Colonic mucosa (tissue), 4 donors: ENCODE results near the gene EP300. TPM values are rescaled to one million over a fixed set of nuclear protein-coding genes. Genes with fewer than 3 reads are reported as not detected.

Experiments used
- DNase-seq: peaks from one replicate; pipeline ENCODE4 v3.0.0-alpha.2; 2020
- H3K27ac ChIP-seq: fragments of 200-600 bp; one replicate; pipeline ENCODE4 v1.8.0; 2021
- H3K27me3 ChIP-seq: fragments of 200-600 bp; one replicate; pipeline ENCODE4 v1.8.0; 2021
- H3K36me3 ChIP-seq: fragments of 200-600 bp; one replicate; pipeline ENCODE4 v1.8.0; 2021
- H3K4me1 ChIP-seq: fragments of 200-600 bp; one replicate; pipeline ENCODE4 v1.8.0; 2021; ENCODE audit warnings: mild to moderate bottlenecking
- H3K4me3 ChIP-seq: fragments of 200-600 bp; one replicate; pipeline ENCODE4 v1.8.0; 2021
- H3K9ac ChIP-seq, 2 donors: one replicate each; pipeline ENCODE4 v1.7.0; 2013; ENCODE audit warnings: control low read depth in 2 of 2, low read depth in 2 of 2, low read length in 2 of 2
- H3K9me3 ChIP-seq: fragments of 200-600 bp; one replicate; pipeline ENCODE4 v1.8.0; 2021
- CTCF ChIP-seq: fragments of 200-600 bp; IDR thresholded peaks from one replicate; pipeline ENCODE4 v1.8.0; 2022; ENCODE audit warnings: antibody characterized with exemption, mild to moderate bottlenecking
- intact Hi-C: fragments of 100-400 bp; cut with DNase I; formaldehyde crosslinking; loops from one replicate; pipeline ENCODE4 v1.14.1; 2022
- total RNA-seq, 2 donors: library from RNA; stranded (reverse); fragmentation: NEBNext Ultra II Directional in 1 of 2; extraction: Animal tissue kit (Norgen Biotek cat#: 25700) in 1 of 2; gene quantifications; one replicate each; pipeline ENCODE4 v1.2.1, GENCODE V29; 2021
- donor health status: healthy.
- donor health status: DM: no; HTN: no; CAD: no.
- donor health status: DM: no; HTN: no; CAD: no.

Gene EP300
- total RNA-seq, 2 donors from 2014 or later, result 59.5 to 65.7 TPM

GRCh38 chr22:41076857-41077256 is 15.5 kb upstream of the EP300 start:
- TF ChIP-seq CTCF, result no peak
- Histone ChIP-seq H3K27me3 (no peaks in the 10 kb centered on the region), H3K27ac (no peak overlapping the region), H3K4me3 (no peak overlapping the region), H3K9me3 (no peaks in the 10 kb centered on the region), H3K4me1 (no peaks in the 10 kb centered on the region), H3K36me3 (no peaks in the 10 kb centered on the region), H3K9ac (no peak overlapping the region)
- no peak for DNase-seq
- intact Hi-C loops, result no loop called here

- Histone ChIP-seq H3K4me1 (no peaks in the 10 kb centered on the region), H3K27me3 (no peaks in the 10 kb centered on the region), H3K9me3 (no peaks in the 10 kb centered on the region), H3K27ac (no peak overlapping the region), H3K4me3 (no peak overlapping the region), H3K36me3 (no peaks in the 10 kb centered on the region), H3K9ac (no peak overlapping the region)
- DNase-seq, result no peak
- no peak for TF ChIP-seq CTCF
- intact Hi-C loops, result no loop called here
These were observed 13.5 kb upstream of the EP300 start for GRCh38 chr22:41078931-41079330.

- no peak for TF ChIP-seq CTCF
- no peak for DNase-seq
- no peaks in the 10 kb centered on the region for H3K27me3 ChIP-seq
- no peak overlapping the region for H3K4me3 ChIP-seq
- H3K9ac ChIP-seq, result no peak overlapping the region
- H3K9me3 ChIP-seq, result no peaks in the 10 kb centered on the region
- no peaks in the 10 kb centered on the region for H3K36me3 ChIP-seq
- intact Hi-C loops, result no loop called here
- no peaks in the 10 kb centered on the region for H3K4me1 ChIP-seq
- no peak overlapping the region for H3K27ac ChIP-seq
These were observed 6.5 kb upstream of the EP300 start for GRCh38 chr22:41085842-41086241.

- Histone ChIP-seq H3K36me3 (no peaks in the 10 kb centered on the region), H3K9ac (peak overlapping the region; percentile 86 to 89), H3K4me3 (peak overlapping the region; percentile 96), H3K27me3 (no peaks in the 10 kb centered on the region), H3K4me1 (no peaks in the 10 kb centered on the region), H3K27ac (peak overlapping the region; percentile 97), H3K9me3 (no peaks in the 10 kb centered on the region)
- intact Hi-C loops, result loop anchor here (5.0 kb wide), 2 partner anchors 69 to 139 kb away; partner anchors contain the start of gene RBX1
- no peak for TF ChIP-seq CTCF
- peak; percentile 99 for DNase-seq
These were observed 1.0 kb upstream of the EP300 start for GRCh38 chr22:41091132-41092022.

GRCh38 chr22:41092847-41093411 is 537 bp downstream of the EP300 start:
- Histone ChIP-seq H3K9ac (peak overlapping the region; percentile 86 to 88), H3K36me3 (no peaks in the 10 kb centered on the region), H3K27ac (peak overlapping the region; percentile 97), H3K27me3 (no peaks in the 10 kb centered on the region), H3K9me3 (no peaks in the 10 kb centered on the region), H3K4me3 (peak overlapping the region; percentile 96), H3K4me1 (no peaks in the 10 kb centered on the region)
- intact Hi-C loops, result loop anchor here (5.0 kb wide), 2 partner anchors 71 to 141 kb away; partner anchors contain the start of gene RBX1
- TF ChIP-seq CTCF, result no peak
- DNase-seq, result peak; percentile 44
